ENCODE results near the gene EML6.

- no peak for TF ChIP-seq GATA3 (IDR thresholded peaks at IDR 0.05; ENCODE audit: low read depth, low read length)
- TF ChIP-seq GATA2 (IDR thresholded peaks at IDR 0.05; ENCODE audit: low read depth, low read length), result no peak
Observed at GRCh38 chr2:54939446-54940118, 216.1 kb downstream of the EML6 start.

Measured in SH-SY5Y (cell line).